ENCODE data around the gene PTH.

The PTH gene

GRCh38 chr11:13495929-13496328 is at the start of gene PTH:
Gene PTH, minus strand, starts transcription at chr11:13495997. Its CDS starts 3,142 bp downstream, at chr11:13492855.
- DNase-seq: no peak

GRCh38 chr11:13538044-13538443 is 42.2 kb upstream of the PTH start:
- DNase-seq: no peak

GRCh38 chr11:13535819-13536218 is 40.0 kb upstream of the PTH start:
- DNase-seq: no peak

- no peak for DNase-seq
Observed at GRCh38 chr11:13534358-13534757, 38.6 kb upstream of the PTH start.

- DNase-seq: no peak
Observed at GRCh38 chr11:13525257-13525656, 29.5 kb upstream of the PTH start.

GRCh38 chr11:13503393-13503792 is 7.6 kb upstream of the PTH start:
- no peak for DNase-seq

- no peak for DNase-seq
Observed at GRCh38 chr11:13502492-13502891, 6.7 kb upstream of the PTH start.

GRCh38 chr11:13494051-13494450 is 1.7 kb downstream of the PTH start:
- no peak for DNase-seq

- DNase-seq: no peak
Observed at GRCh38 chr11:13487661-13488030, 8.2 kb downstream of the PTH start.

GRCh38 chr11:13486926-13487660 is 8.7 kb downstream of the PTH start:
- no peak for DNase-seq

- DNase-seq: no peak
Observed at GRCh38 chr11:13480198-13480597, 15.6 kb downstream of the PTH start.

GRCh38 chr11:13479688-13480087 is 16.1 kb downstream of the PTH start:
- DNase-seq: no peak

GRCh38 chr11:13475091-13475490 is 20.7 kb downstream of the PTH start:
- DNase-seq: no peak

GRCh38 chr11:13473013-13473722 is 22.6 kb downstream of the PTH start:
- DNase-seq: no peak

GRCh38 chr11:13468750-13469149 is 27.0 kb downstream of the PTH start:
- no peak for DNase-seq

- DNase-seq: peak; percentile 9
Observed at GRCh38 chr11:13465909-13466371, 29.9 kb downstream of the PTH start.

- no peak for DNase-seq
Observed at GRCh38 chr11:13463779-13464290, 32.0 kb downstream of the PTH start.

GRCh38 chr11:13462901-13463778 is 32.7 kb downstream of the PTH start, which contains the start of gene BTBD10:
Gene BTBD10, minus strand, starts transcription at chr11:13463222. Its CDS starts 18,098 bp downstream, at chr11:13445124.
- DNase-seq: peak; percentile 64

GRCh38 chr11:13462311-13462900 is 33.4 kb downstream of the PTH start:
- no peak for DNase-seq

GRCh38 chr11:13461291-13461690 is 34.5 kb downstream of the PTH start:
- no peak for DNase-seq

GRCh38 chr11:13450832-13451397 is 44.9 kb downstream of the PTH start:
- DNase-seq: no peak

- DNase-seq: no peak
Observed at GRCh38 chr11:13449522-13449921, 46.3 kb downstream of the PTH start.
